ENCODE results near the gene AARSD1. TPM values are rescaled to one million over a fixed set of nuclear protein-coding genes. Genes with fewer than 3 reads are reported as not detected.

The AARSD1 gene
- total and polyA plus RNA-seq, 2 experiments from 2014 or later = 25.7 to 74.4 TPM

- TF ChIP-seq NANOG (IDR thresholded peaks at IDR 0.05; ENCODE audit: borderline replicate concordance) (no peak), CTCF (conservative IDR thresholded peaks at IDR 0.05; ENCODE audit: low read depth in 2 of 2) (peak; percentile 31 to 66), ETS1 (IDR thresholded peaks at IDR 0.05) (no peak), POLR2AphosphoS5 (IDR thresholded peaks at IDR 0.05; ENCODE audit: low read depth) (no peak)
Observed at GRCh38 chr17:43006639-43007551, 42.6 kb upstream of the AARSD1 start, which contains the start of gene IFI35 (continued).

- H3K9me3 Mint-ChIP-seq = no peaks in the 10 kb centered on the region
- H3K27ac Mint-ChIP-seq = peak overlapping the region; percentile 42; the same call in 1 of the 2 replicates
- Histone ChIP-seq H3K27me3 (ENCODE audit: insufficient read depth) (no peaks in the 10 kb centered on the region), H3K27ac (ENCODE audit: low read depth) (peak overlapping the region; percentile 88), H3K36me3 (ENCODE audit: insufficient read depth) (peaks cover 50% of the 10 kb centered on the region), H4K20me1 (replicated peaks; ENCODE audit: insufficient read depth) (peaks cover 37% of the 10 kb centered on the region), H3K4me2 (no peak overlapping the region), H3K9me2 (ENCODE audit: insufficient read depth) (no peaks in the 10 kb centered on the region), H3F3A (replicated peaks; ENCODE audit: low read depth) (peaks cover 63% of the 10 kb centered on the region), H3K4me1 (ENCODE audit: insufficient read depth) (peaks cover 15% of the 10 kb centered on the region), H3K79me2 (replicated peaks; ENCODE audit: insufficient read depth) (peaks cover 18% of the 10 kb centered on the region), H3K4me3 (no peak overlapping the region), H2AFZ (no peak overlapping the region)
- peaks cover 17% of the 10 kb centered on the region for H3K4me1 Mint-ChIP-seq
- peaks cover 62% of the 10 kb centered on the region for H3K36me3 Mint-ChIP-seq (ENCODE audit: low read depth)
- peak; percentile 24 for ATAC-seq
- peaks cover 27% of the 10 kb centered on the region for H3K27me3 Mint-ChIP-seq (ENCODE audit: insufficient read depth, low read depth, poor library complexity)
- H3K4me3 Mint-ChIP-seq = no peak overlapping the region
- DNase-seq (ENCODE audit: low spot score) = peak; percentile 71
- peak; percentile 27; the same call in 1 of the 2 replicates for TF ChIP-seq POLR2AphosphoS5 (IDR thresholded peaks at IDR 0.05; ENCODE audit: low read depth)
- TF ChIP-seq ZNF462 (CRISPR knock-in tag; IDR thresholded peaks at IDR 0.05) = no peak
- no peak for TF ChIP-seq ZNF114 (CRISPR knock-in tag; IDR thresholded peaks at IDR 0.05)
- no peak for TF ChIP-seq REST (IDR thresholded peaks at IDR 0.05; ENCODE audit: unreplicated experiment)
- no peak for TF ChIP-seq JUNB (IDR thresholded peaks at IDR 0.05; ENCODE audit: unreplicated experiment)
- no peak for TF ChIP-seq ETS1 (IDR thresholded peaks at IDR 0.05)
Observed at GRCh38 chr17:43003542-43004172, 39.4 kb upstream of the AARSD1 start.

Measured in GM23338 (cell line).